ENCODE data around the gene MBD3L2B. TPM values are rescaled to one million over a fixed set of nuclear protein-coding genes. Genes with fewer than 3 reads are reported as not detected.

The MBD3L2B gene
- polyA plus RNA-seq, 2 of the 4 experiments (the other 2 are of a cell fraction) = not detected

GRCh38 chr19:7006135-7006704, 15.0 kb downstream of the MBD3L2B start:
- Histone ChIP-seq H3K4me2 (no peak overlapping the region), H3K4me3 (no peak overlapping the region), H3K27ac (no peak overlapping the region), H3K9me3 (no peaks in the 10 kb centered on the region), H3K4me1 (no peaks in the 10 kb centered on the region)
- no peak for FAIRE-seq
- ChIA-PET POLR2A (no interaction called here), CTCF (interaction anchor here (0.6 kb wide), 1 partner anchor 384 kb away, joined by 3 read pairs; no protein-coding TSS in a partner anchor)
- no peak for TF ChIP-seq JUNB (IDR thresholded peaks at IDR 0.05)
- TF ChIP-seq USF2 (IDR thresholded peaks at IDR 0.05) = peak; percentile 45
- DNase-seq (ENCODE audit: low read depth in 1 of 2, low spot score in 1 of 2) = no peak
- ATAC-seq = no peak
- WGBS (ENCODE audit: missing lambda C conversion rate) = 71% methylated on average over 4 of the region's 11 CpGs

DNA sequence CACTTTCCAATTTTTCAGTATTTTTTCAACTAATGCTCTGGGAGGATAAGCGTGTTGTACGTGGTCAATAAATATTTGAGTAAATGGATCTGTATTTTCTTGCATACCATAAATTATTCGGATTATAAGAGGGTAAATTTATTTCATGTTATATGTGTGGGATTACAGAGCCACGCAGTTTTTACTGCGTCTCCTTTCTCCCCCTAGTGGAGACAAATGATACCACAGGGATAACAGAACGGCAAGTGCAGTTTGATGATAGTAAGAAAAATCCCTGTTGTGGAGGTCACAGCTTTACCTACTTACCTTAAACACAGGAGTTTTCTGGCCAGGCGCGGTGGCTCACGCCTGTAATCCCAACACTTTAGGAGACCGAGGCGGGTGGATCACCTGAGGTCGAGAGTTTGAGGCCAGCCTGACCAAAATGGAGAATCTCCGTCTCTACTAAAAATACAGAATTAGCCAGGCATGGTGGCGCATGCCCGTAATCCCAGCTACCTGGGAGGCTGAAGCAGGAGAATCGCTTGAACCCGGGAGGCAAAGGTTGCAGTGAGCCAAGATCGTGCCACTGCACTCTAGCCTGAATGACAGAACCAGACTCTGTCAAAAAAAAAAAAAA, 16.8 kb downstream of the MBD3L2B start:
- no peak for FAIRE-seq
- Histone ChIP-seq H3K4me2 (no peak overlapping the region), H3K27ac (no peak overlapping the region), H3K9me3 (no peaks in the 10 kb centered on the region), H3K4me1 (no peaks in the 10 kb centered on the region), H3K4me3 (no peak overlapping the region)
- TF ChIP-seq SMC3 (IDR thresholded peaks at IDR 0.05) (peak; percentile 38; the same call in 2 of the 3 replicates), CBX2 (IDR thresholded peaks at IDR 0.05; ENCODE audit: borderline replicate concordance, low read depth) (no peak), RAD21 (conservative IDR thresholded peaks at IDR 0.05 in 1 of 2, IDR thresholded peaks at IDR 0.05 in 1 of 2) (peak; percentile 44 to 65)
- TF ChIP-seq, protein P1, sequence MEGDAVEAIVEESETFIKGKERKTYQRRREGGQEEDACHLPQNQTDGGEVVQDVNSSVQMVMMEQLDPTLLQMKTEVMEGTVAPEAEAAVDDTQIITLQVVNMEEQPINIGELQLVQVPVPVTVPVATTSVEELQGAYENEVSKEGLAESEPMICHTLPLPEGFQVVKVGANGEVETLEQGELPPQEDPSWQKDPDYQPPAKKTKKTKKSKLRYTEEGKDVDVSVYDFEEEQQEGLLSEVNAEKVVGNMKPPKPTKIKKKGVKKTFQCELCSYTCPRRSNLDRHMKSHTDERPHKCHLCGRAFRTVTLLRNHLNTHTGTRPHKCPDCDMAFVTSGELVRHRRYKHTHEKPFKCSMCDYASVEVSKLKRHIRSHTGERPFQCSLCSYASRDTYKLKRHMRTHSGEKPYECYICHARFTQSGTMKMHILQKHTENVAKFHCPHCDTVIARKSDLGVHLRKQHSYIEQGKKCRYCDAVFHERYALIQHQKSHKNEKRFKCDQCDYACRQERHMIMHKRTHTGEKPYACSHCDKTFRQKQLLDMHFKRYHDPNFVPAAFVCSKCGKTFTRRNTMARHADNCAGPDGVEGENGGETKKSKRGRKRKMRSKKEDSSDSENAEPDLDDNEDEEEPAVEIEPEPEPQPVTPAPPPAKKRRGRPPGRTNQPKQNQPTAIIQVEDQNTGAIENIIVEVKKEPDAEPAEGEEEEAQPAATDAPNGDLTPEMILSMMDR (IDR thresholded peaks at IDR 0.05) = peak; percentile 52
- ChIA-PET POLR2A (no interaction called here), CTCF (interaction anchor here (0.6 to 2.0 kb wide), 8 partner anchors 10 to 326 kb away, joined by 3 to 4 read pairs (median 3); no protein-coding TSS in a partner anchor)
- peak; percentile 59 to 74; a peak in 3 of 6 replicates for ATAC-seq
- WGBS (ENCODE audit: missing lambda C conversion rate) = 9% methylated on average over 13 of the region's 18 CpGs
- peak; percentile 29 to 56 for DNase-seq (ENCODE audit: low read depth in 1 of 2, low spot score in 1 of 2)

GRCh38 chr19:7000816-7001215, 20.4 kb downstream of the MBD3L2B start:
- POLR2A ChIA-PET = no interaction called here
- H3K9me3 ChIP-seq = no peaks in the 10 kb centered on the region
- WGBS (ENCODE audit: missing lambda C conversion rate) = 31% methylated on average over 1 of the region's 1 CpG
- TF ChIP-seq GATA3 (IDR thresholded peaks at IDR 0.05; ENCODE audit: borderline replicate concordance) = no peak
- no peak for TF ChIP-seq ZSCAN20 (CRISPR knock-in tag; IDR thresholded peaks at IDR 0.05)
- no peak for TF ChIP-seq POLR2AphosphoS2 (conservative IDR thresholded peaks at IDR 0.05; ENCODE audit: low read length)
- TF ChIP-seq BCL3 (IDR thresholded peaks at IDR 0.05) = no peak
- no peak for TF ChIP-seq CEBPB (IDR thresholded peaks at IDR 0.05)
- TF ChIP-seq ATOH8 (CRISPR knock-in tag; IDR thresholded peaks at IDR 0.05; ENCODE audit: low read depth) = no peak
- no peak for TF ChIP-seq HOXB13 (CRISPR knock-in tag; IDR thresholded peaks at IDR 0.05; ENCODE audit: low read depth)
- TF ChIP-seq SREBF2 (IDR thresholded peaks at IDR 0.05) = no peak
- no peak for TF ChIP-seq CBX2 (IDR thresholded peaks at IDR 0.05; ENCODE audit: borderline replicate concordance, low read depth)
- TF ChIP-seq EHF (CRISPR knock-in tag; IDR thresholded peaks at IDR 0.05) = no peak
- no peak for TF ChIP-seq USF2 (IDR thresholded peaks at IDR 0.05)
- no peak for TF ChIP-seq CHD4 (IDR thresholded peaks at IDR 0.05; ENCODE audit: borderline replicate concordance)
- TF ChIP-seq, protein P2, sequence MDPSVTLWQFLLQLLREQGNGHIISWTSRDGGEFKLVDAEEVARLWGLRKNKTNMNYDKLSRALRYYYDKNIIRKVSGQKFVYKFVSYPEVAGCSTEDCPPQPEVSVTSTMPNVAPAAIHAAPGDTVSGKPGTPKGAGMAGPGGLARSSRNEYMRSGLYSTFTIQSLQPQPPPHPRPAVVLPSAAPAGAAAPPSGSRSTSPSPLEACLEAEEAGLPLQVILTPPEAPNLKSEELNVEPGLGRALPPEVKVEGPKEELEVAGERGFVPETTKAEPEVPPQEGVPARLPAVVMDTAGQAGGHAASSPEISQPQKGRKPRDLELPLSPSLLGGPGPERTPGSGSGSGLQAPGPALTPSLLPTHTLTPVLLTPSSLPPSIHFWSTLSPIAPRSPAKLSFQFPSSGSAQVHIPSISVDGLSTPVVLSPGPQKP (IDR thresholded peaks at IDR 0.05; ENCODE audit: low read depth, low read length) = no peak
- no peak for TF ChIP-seq CBX8 (IDR thresholded peaks at IDR 0.05)
- no peak for TF ChIP-seq NFE2L2 (conservative IDR thresholded peaks at IDR 0.05; ENCODE audit: low read length)
- TF ChIP-seq BHLHE40 (IDR thresholded peaks at IDR 0.05; ENCODE audit: low read depth, low read length) = no peak
- no peak for TF ChIP-seq RFX5 (IDR thresholded peaks at IDR 0.05)
- no peak for TF ChIP-seq HEYL (CRISPR knock-in tag; IDR thresholded peaks at IDR 0.05)
- no peak for TF ChIP-seq MAX (IDR thresholded peaks at IDR 0.05)
- no peak for ATAC-seq
- no peak overlapping the region for H3K4me3 ChIP-seq
- FAIRE-seq = no peak
- CTCF ChIA-PET = interaction anchor here (0.6 kb wide), 1 partner anchor 463 kb away, joined by 3 read pairs; no protein-coding TSS in a partner anchor
- H3K27ac ChIP-seq = no peak overlapping the region
- H3K4me1 ChIP-seq = no peaks in the 10 kb centered on the region
- no peak overlapping the region for H3K4me2 ChIP-seq
- DNase-seq (ENCODE audit: low read depth in 1 of 2, low spot score in 1 of 2) = no peak

Data from A549 (cell line).